GM12865 (cell line): ENCODE results near the gene APOE.
"Not testable (repeated sequence)": the region's sequence is repeated elsewhere in the genome, so short reads cannot be mapped to it uniquely, and the experiment has no call there.

ENCODE experiments used
- DNase-seq: peaks from one replicate; pipeline ENCODE4 v3.0.0; 2010; ENCODE audit warnings: low read depth
- H3K4me3 ChIP-seq: 2 replicates; pipeline ENCODE4 v1.5.1; 2011; ENCODE audit warnings: mild to moderate bottlenecking, low read depth, low read length, control low read depth
- TF ChIP-seq, protein P1 (sequence below): IDR thresholded peaks from 2 replicates; pipeline ENCODE4 v1.5.1; 2011; ENCODE audit warnings: low read length, control low read depth, low read depth, inconsistent platforms; ENCODE audit not compliant: insufficient read depth; ENCODE audit errors: missing control alignments

Gene APOE

DNA sequence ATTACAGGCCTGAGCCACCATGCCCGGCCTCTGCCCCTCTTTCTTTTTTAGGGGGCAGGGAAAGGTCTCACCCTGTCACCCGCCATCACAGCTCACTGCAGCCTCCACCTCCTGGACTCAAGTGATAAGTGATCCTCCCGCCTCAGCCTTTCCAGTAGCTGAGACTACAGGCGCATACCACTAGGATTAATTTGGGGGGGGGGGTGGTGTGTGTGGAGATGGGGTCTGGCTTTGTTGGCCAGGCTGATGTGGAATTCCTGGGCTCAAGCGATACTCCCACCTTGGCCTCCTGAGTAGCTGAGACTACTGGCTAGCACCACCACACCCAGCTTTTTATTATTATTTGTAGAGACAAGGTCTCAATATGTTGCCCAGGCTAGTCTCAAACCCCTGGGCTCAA is 4.2 kb downstream of the APOE start:
- no peak overlapping the region for H3K4me3 ChIP-seq
- TF ChIP-seq, protein P1, sequence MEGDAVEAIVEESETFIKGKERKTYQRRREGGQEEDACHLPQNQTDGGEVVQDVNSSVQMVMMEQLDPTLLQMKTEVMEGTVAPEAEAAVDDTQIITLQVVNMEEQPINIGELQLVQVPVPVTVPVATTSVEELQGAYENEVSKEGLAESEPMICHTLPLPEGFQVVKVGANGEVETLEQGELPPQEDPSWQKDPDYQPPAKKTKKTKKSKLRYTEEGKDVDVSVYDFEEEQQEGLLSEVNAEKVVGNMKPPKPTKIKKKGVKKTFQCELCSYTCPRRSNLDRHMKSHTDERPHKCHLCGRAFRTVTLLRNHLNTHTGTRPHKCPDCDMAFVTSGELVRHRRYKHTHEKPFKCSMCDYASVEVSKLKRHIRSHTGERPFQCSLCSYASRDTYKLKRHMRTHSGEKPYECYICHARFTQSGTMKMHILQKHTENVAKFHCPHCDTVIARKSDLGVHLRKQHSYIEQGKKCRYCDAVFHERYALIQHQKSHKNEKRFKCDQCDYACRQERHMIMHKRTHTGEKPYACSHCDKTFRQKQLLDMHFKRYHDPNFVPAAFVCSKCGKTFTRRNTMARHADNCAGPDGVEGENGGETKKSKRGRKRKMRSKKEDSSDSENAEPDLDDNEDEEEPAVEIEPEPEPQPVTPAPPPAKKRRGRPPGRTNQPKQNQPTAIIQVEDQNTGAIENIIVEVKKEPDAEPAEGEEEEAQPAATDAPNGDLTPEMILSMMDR = no peak
- DNase-seq = no peak

DNA sequence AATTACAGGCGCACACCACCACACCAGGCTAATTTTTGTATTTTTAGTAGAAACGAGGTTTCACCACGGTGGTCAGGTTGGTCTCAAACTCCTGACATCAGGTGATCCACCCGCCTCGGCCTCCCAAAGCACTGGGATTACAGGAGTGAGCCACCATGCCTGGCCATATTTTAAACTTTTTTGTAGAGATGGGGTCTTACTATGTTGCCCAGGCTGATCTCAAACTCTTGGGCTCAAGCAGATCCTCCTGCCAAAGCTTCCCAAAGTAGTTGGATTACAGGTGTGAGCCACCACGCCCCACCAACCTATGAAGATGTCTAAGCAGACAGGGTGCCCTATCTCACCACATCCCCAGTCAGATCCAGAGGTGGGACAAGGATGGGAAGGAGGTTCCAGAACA is 6.3 kb downstream of the APOE start:
- H3K4me3 ChIP-seq, DNase-seq: not testable (repeated sequence)

DNA sequence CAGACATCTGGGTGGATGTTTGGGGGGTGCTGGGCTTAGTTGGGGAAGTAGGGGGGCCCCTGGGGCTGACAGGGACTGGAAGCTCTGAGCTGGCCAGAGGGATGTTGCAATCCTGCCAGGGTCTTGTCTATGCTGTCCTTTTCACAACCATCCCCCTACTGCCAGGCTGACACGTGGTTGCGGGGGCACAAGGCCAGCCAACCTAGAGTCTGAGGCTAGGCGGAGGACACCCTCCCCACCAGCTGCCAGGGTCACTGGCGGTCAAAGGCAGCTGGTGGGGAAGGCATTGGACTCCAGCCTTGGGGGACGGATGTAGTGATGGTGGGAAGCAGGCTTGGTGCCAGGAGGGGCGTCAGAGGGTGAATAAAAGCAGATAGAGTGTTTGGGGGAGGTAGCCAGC is 7.3 kb downstream of the APOE start:
- no peak overlapping the region for H3K4me3 ChIP-seq
- DNase-seq = no peak
- TF ChIP-seq, protein P1 = no peak

DNA sequence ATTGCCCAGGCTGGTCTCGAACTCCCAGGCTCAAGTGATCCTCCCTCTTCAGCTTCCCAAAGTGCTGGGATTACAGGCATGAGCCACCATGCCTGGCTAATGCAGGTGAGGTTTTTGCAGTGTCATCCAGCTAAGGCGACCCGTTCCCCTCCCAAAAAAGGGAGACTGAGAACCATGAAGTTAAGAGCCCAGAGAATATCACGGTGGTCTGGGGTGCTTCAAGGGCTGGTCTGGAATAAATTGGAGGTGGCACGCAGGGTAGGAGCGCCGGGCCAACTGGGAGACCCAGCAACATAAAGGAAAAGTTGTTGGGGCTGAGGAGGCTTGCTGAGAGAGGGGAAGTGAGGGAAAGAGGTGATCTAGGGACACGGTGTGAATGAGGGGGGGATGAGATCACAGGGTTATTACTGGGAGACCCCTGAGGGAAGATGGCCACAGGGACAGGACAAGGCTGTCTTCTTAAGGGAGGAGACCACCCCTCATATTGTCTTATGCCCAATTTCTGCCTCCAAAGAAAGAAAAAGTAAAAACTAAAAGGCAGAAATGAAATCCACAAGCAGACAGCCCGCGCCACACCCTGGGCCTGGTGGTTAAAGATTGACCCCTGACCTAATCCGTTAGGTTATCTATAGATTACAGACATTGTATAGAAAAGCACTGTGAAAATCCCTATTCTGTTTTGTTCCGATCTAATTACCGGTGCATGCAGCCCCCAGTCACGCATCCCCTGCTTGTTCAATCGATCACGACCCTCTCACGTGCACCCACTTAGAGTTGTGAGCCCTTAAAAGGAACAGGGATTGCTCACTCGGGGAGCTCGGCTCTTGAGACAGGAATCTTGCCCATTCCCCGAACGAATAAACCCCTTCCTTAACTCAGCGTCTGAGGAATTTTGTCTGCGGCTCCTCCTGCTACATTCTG is 8.2 kb downstream of the APOE start:
- DNase-seq, H3K4me3 ChIP-seq: not testable (repeated sequence)

DNA sequence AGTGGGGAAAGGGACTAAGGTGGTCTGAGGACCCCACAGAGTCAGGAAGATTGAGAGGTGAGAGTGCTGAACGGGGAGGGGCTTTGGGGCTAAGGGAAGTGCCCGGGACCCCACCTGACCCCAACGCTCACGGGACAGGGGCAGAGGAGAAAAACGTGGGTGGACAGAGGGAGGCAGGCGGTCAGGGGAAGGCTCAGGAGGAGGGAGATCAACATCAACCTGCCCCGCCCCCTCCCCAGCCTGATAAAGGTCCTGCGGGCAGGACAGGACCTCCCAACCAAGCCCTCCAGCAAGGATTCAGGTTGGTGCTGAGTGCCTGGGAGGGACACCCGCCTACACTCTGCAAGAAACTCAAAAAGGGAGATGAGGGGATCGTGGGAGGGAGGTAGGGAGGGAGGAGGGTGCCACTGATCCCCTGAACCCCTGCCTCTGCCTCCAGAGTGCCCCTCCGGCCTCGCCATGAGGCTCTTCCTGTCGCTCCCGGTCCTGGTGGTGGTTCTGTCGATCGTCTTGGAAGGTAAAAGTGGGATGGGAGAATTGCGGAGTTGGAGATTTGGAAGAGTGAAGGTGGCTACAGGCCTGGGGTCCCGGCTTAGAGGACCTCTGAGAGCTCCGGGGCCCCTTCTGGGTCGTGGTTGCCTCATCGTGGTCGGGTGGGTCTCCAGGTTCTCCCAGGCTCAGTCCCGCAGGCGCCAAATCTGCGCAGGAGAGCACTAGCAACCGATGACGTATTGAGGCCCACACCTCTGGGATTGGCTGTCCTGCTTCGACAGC is 9.0 kb downstream of the APOE start, which contains the start of gene APOC1:
Gene APOC1 (plus strand): TSS at position 176 of the 774 bp plus-strand sequence. CDS start 284 bp downstream, at position 460.
- peak; percentile 82 for DNase-seq

DNA sequence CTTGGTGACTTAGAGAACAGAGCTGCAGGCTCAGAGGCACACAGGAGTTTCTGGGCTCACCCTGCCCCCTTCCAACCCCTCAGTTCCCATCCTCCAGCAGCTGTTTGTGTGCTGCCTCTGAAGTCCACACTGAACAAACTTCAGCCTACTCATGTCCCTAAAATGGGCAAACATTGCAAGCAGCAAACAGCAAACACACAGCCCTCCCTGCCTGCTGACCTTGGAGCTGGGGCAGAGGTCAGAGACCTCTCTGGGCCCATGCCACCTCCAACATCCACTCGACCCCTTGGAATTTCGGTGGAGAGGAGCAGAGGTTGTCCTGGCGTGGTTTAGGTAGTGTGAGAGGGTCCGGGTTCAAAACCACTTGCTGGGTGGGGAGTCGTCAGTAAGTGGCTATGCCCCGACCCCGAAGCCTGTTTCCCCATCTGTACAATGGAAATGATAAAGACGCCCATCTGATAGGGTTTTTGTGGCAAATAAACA is 18.7 kb downstream of the APOE start:
- DNase-seq = no peak
- H3K4me3 ChIP-seq = no peak overlapping the region
- TF ChIP-seq, protein P1 = no peak

More for the DNA sequence above, 9.0 kb downstream of the APOE start, which contains the start of gene APOC1:
- H3K4me3 ChIP-seq = peak within 1 kb of the TSS; percentile 62

DNA sequence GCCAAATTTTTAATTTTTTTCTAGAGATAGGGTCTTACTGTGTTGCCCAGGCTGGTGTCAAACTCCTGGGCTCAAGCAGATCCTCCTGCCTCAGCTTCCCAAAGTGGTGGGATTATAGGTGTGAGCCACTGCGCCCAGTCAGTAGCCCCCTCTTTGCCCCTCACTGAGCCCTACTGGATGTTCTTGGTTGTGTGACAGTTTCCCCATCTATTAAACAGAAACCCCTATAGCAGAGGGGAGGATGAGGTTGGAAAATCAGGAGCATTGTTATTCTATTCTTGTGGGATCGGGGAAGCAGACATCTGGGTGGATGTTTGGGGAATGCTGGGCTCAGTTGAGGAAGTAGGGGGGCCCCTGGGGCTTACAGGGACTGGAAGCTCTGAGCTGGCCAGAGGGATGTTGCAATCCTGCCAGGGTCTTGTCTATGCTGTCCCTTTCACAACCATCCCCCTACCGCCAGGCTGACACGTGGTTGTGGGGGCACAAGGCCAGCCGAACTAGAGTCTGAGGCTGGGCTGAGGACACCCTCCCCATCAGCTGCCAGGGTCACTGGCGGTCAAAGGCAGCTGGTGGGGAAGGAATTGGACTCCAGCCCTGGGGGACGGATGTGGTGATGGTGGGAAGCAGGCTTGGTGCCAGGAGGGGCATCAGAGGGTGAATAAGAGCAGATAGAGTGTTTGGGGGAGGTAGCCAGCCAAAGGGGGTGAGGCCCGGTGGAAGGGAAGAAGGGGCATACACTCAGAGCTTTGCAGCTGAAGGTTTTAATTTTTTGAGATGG is 19.7 kb downstream of the APOE start:
- TF ChIP-seq, protein P1 = no peak
- DNase-seq = no peak
- H3K4me3 ChIP-seq = no peak overlapping the region

DNA sequence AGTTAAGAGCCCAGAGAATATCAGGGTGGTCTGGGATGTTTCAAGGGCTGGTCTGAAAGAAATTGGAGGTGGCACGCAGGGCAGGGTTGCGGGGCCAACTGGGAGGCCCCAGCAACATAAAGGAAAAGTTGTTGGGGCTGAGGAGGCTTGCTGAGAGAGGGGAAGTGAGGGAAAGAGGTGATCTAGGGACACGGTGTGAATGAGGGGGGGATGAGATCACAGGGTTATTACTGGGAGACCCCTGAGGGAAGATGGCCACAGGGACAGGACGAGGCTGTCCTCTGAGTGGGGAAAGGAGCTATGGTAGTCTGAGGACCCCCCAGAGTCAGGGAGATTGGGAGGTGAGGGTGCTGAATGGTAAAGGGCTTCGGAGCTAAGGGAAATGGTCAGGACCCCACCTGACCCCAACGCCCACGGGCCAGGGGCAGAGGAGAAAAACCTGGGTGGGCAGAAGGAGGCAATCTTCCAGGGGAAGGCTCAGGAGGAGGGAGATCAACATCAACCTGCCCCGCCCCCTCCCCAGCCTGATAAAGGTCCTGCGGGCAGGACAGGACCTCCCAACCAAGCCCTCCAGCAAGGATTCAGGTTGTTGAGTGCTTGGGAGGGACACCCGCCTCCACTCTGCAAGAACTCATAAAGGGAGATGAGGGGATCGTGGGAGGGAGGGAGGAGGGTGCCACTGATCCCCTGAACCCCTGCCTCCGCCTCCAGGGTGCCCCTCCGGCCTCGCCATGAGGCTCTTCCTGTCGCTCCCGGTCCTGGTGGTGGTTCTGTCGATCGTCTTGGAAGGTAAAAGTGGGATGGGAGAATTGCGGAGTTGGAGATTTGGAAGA is 20.9 kb downstream of the APOE start:
- not testable (repeated sequence) for DNase-seq, H3K4me3 ChIP-seq
